Panc1 (cell line): ENCODE results near the gene RNF20. TPM values are rescaled to one million over a fixed set of nuclear protein-coding genes. Genes with fewer than 3 reads are reported as not detected.

Experiments
- ATAC-seq: fragments of 200-7000 bp; cut with Tn5 transposase; 2 replicates; pipeline ENCODE4 v1.9.1; 2020; ENCODE audit warnings: mild to moderate bottlenecking, moderate library complexity
- BruUV-seq: library from RNA; stranded (reverse); fragments of 400-500 nt; replicated peaks from 2 replicates; lab custom pipeline; 2021; lab: Mats Ljungman, UMichigan
- CTCF ChIA-PET: fragments of 300-600 bp; sonication (Branson Sonifier 250); formaldehyde crosslinking; loops from one replicate; lab custom pipeline; 2022; ENCODE audit warnings: antibody characterized with exemption; lab: Charles Lee
- POLR2A ChIA-PET: fragments of 300-600 bp; sonication (Branson Sonifier 250); formaldehyde crosslinking; loops from one replicate; lab custom pipeline; 2022; ENCODE audit warnings: antibody characterized with exemption; lab: Charles Lee
- DNase-seq: peaks from one replicate; pipeline ENCODE4 v3.0.0-alpha.2; 2010; ENCODE audit warnings: low read depth, low spot score
- H3K27ac ChIP-seq: 2 replicates; pipeline ENCODE4 v1.5.1; 2011; ENCODE audit warnings: mild to moderate bottlenecking, low read length, inconsistent platforms
- H3K27me3 ChIP-seq: fragments of 200-500 bp; sonication (Bioruptor generic); 2 replicates; pipeline ENCODE4 v1.6.0; 2014; ENCODE audit warnings: low read length, inconsistent platforms; ENCODE audit not compliant: control insufficient read depth, insufficient read depth
- H3K36me3 ChIP-seq: fragments of 200-500 bp; sonication (Bioruptor generic); 2 replicates; pipeline ENCODE4 v1.5.1; 2014; ENCODE audit warnings: inconsistent platforms, mild to moderate bottlenecking, low read length, moderate library complexity; ENCODE audit not compliant: control insufficient read depth, insufficient read depth
- H3K4me1 ChIP-seq: 2 replicates; pipeline ENCODE4 v1.5.1; 2011; ENCODE audit warnings: inconsistent platforms, mild to moderate bottlenecking, low read length, moderate library complexity; ENCODE audit not compliant: control insufficient read depth, insufficient read depth
- H3K4me3 ChIP-seq, 2 experiments: 2 replicates each; pipeline ENCODE4 v1.5.1; 2011 to 2012; ENCODE audit warnings: low read depth in 2 of 2, low read length in 2 of 2, mild to moderate bottlenecking in 2 of 2, inconsistent platforms in 1 of 2, moderate library complexity in 1 of 2
- H3K9me3 ChIP-seq: fragments of 200-500 bp; sonication (Bioruptor generic); 2 replicates; pipeline ENCODE4 v1.5.1; 2014; ENCODE audit warnings: low read depth, mild to moderate bottlenecking, inconsistent platforms, low read length, moderate library complexity; ENCODE audit not compliant: control insufficient read depth, insufficient read depth
- CTCF ChIP-seq: fragments of 450-650 bp; IDR thresholded peaks from 2 replicates; pipeline ENCODE4 v1.5.1; 2017; ENCODE audit warnings: mild to moderate bottlenecking
- POLR2AphosphoS5 ChIP-seq: IDR thresholded peaks from 2 replicates; pipeline ENCODE4 v1.6.1; 2012; ENCODE audit warnings: mild to moderate bottlenecking, low read depth, low read length, moderate library complexity
- REST ChIP-seq, 2 experiments: IDR thresholded peaks; 2 replicates each; pipeline ENCODE4 v1.6.1; 2011 to 2012; ENCODE audit warnings: low read depth in 2 of 2, control low read depth in 1 of 2, low read length in 1 of 2, mild to moderate bottlenecking in 1 of 2, moderate library complexity in 1 of 2; ENCODE audit not compliant: insufficient read depth in 1 of 2
- SIN3A ChIP-seq: IDR thresholded peaks from 2 replicates; pipeline ENCODE4 v1.6.1; 2012; ENCODE audit warnings: low read depth, mild to moderate bottlenecking, low read length, moderate library complexity, borderline replicate concordance; ENCODE audit not compliant: insufficient read depth
- TCF7L2 ChIP-seq: IDR thresholded peaks from 2 replicates; pipeline ENCODE4 v1.6.1; 2011; ENCODE audit warnings: mild to moderate bottlenecking, low read depth, low read length, inconsistent platforms
- in situ Hi-C: cut with HindIII; loops from 2 replicates; pipeline ENCODE4 v1.10.0; 2016; ENCODE audit warnings: low sequenced_read_pairs, low pct_unique_long_range_greater_than_20kb
- intact Hi-C: fragments of 100-400 bp; cut with micrococcal nuclease; formaldehyde crosslinking; loops from one replicate; pipeline ENCODE4 v1.10.0; 2022; ENCODE audit not compliant: unreplicated experiment
- total RNA-seq: library from RNA; stranded (reverse); gene quantifications from one replicate; pipeline ENCODE4 v1.2.1, GENCODE V29; 2021; ENCODE audit not compliant: unreplicated experiment

RNF20 gene
- total RNA-seq, 1 experiment from 2014 or later, result 37.5 TPM

- in situ Hi-C loops (no loop called here), intact Hi-C loops (no loop called here)
- no TSS peak for BruUV-seq
- H3K4me3 ChIP-seq, result no peak overlapping the region
- no peaks in the 10 kb centered on the region for H3K4me1 ChIP-seq
- DNase-seq, result no peak
- no peaks in the 10 kb centered on the region for H3K27me3 ChIP-seq
- ChIA-PET CTCF (interaction anchor here (0.7 kb wide), 1 partner anchor 44 kb away, joined by 3 read pairs; no protein-coding TSS in a partner anchor), POLR2A (no interaction called here)
- H3K27ac ChIP-seq, result no peak overlapping the region
- TF ChIP-seq POLR2AphosphoS5 (no peak), TCF7L2 (no peak), CTCF (no peak), REST (IDR thresholded peaks at IDR 0.05; ENCODE audit: insufficient read depth in 1 of 2, low read depth in 2 of 2, low read length in 1 of 2) (no peak), SIN3A (no peak)
- no peaks in the 10 kb centered on the region for H3K36me3 ChIP-seq
- H3K9me3 ChIP-seq, result no peaks in the 10 kb centered on the region
- no peak for ATAC-seq
Measured at GRCh38 chr9:101509572-101509971, 24.1 kb upstream of the RNF20 start.

GRCh38 chr9:101510459-101510858, 23.2 kb upstream of the RNF20 start:
- DNase-seq (no peak), ATAC-seq (no peak)
- POLR2A ChIA-PET, result no interaction called here
- TF ChIP-seq CTCF (no peak), SIN3A (no peak), POLR2AphosphoS5 (no peak), REST (IDR thresholded peaks at IDR 0.05; ENCODE audit: insufficient read depth in 1 of 2, low read depth in 2 of 2, low read length in 1 of 2) (no peak), TCF7L2 (no peak)
- in situ Hi-C loops, result no loop called here
- no peaks in the 10 kb centered on the region for H3K9me3 ChIP-seq
- no peak overlapping the region for H3K27ac ChIP-seq
- intact Hi-C loops, result no loop called here
- H3K4me1 ChIP-seq, result no peaks in the 10 kb centered on the region
- CTCF ChIA-PET, result no interaction called here
- H3K4me3 ChIP-seq, result no peak overlapping the region
- no peaks in the 10 kb centered on the region for H3K36me3 ChIP-seq
- no peaks in the 10 kb centered on the region for H3K27me3 ChIP-seq
- no TSS peak for BruUV-seq
